Activated CD8-positive, alpha-beta memory T cell treated with anti-CD3 and anti-CD28 coated beads, Interleukin-2, amount 50 U/mL, for 1 hour (primary cell): ENCODE measurements around the gene NT5E.

Experiments
- DNase-seq: peaks from one replicate; pipeline ENCODE4 v3.0.0-alpha.2; 2020; ENCODE audit errors: extremely low read depth

The NT5E gene

DNA sequence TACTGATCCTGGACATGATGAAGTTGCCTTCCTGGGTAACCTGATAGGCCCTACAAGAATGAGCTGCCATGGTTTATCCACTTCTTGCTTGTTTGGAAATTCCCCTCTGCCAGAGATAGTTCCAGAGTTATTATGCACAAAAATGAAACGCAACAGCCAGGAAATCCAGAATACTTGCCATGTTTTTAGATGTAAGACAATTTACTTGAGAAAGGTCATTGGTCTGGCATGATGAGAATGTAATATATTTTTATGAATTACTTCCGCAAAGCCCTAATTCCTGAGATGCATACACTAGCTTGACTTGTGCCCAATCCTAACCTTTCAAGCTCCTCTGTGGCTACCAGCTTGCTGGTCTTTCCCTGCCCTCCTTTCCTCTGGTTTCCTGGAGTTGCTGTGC lies 27.9 kb upstream of the NT5E start:
- no peak for DNase-seq

DNA sequence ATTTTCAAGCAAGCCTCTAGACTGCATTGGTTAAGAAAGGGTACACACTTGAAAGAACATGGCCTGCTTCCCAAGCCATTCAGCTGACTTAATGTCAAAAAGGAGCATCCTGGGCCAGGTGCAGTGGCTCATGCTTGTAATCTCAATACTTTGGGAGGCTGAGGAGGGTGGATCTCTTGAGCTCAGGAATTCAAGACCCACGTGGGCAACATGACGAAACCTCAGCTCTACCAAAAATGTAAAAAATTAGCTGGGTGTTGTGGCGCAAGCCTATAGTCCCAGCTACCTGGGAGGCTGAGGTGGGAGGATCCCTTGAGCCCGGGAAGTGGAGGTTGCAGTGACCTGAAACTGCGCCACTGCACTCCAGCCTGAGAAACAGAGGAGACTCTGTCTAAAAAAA lies 26.9 kb upstream of the NT5E start:
- no peak for DNase-seq

DNA sequence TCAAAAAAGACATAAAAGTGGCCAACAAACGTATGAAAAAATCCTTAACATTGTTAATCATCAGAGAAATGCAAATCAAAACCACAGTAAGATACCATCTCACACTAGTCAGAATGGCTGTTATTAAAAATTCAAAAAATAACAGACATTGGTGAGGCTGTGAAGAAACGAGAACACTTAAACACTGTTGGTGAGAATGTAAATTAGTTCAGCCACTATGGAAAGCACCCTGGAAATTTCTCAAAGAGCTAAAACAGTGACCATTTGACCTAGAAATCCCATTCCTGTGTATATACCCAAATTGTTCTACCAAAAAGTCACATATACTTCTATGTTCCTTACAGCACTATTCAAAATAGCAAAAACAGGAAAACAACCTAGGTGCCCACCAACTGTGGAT lies 24.9 kb upstream of the NT5E start:
- no peak for DNase-seq

DNA sequence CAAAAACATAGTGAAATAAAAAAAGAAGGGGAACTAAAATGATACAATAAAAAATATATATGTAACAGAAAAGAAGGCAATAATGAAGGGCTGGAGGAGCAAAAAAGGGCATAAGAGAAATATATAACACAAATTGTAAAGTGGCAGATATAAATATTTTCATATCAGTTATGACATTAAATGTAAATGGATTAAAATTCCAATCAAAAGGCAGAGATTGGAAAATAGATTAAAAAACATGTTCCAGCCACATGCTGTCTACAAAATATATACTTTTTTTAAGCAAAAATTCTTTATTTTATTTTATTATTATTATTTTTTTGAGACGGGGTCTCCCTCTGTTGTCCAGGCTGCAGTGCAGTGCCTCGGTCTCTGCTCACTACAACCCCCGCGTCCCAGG lies 23.9 kb upstream of the NT5E start:
- no peak for DNase-seq

DNA sequence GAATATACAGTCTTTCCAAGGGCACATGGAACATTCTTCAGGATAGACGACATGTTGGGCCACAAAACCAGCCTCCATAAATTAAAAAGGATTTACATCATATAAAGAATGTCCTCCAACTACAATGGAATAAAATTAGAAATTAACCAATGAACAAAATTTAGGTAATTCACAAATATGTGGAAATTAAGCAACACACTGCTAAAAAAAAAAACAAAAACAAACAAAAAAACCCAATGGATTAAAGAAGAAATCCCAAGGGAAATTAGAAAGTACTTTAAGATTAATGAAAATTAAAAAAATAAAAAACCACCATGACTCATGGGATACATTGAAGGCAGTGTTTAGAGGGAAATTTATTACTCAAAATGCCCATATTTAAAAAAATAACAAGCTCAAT lies 21.4 kb upstream of the NT5E start:
- DNase-seq, result no peak

DNA sequence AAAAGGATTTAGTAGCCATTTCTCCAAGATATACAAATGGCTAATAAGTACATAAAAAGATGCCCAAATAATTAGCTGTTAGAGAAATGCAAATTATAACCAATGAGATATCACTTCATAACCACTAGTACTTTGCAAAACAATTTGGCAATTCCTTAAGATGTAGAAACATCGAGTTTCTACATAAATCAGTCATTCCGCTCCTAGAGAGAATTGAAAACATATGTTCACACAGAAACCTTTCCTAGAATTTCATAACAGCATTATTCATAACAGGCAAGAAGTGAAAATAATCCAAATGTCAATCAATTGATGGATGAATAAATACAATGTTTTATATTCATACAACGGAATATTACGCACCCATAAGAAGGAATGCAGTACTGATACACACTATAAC lies 20.5 kb upstream of the NT5E start:
- no peak for DNase-seq

DNA sequence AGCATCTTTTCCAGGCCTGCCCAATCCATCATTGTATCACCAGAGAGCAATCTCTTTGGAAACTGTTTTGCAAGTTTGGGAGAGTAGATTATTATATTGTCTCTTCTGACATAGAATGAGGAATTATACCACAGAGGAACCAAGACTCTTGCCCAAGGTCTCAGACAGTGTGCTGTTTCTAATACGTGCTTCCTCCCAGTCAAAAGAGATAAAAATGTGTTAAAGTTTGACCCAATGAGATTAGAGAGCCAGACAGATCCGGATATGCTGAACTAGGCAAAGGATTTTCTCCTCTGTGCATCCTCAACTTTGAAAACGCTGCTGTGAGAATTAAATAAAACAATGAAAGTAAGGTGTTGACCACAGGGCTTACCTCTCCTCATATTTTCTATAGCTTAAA lies 18.6 kb upstream of the NT5E start:
- no peak for DNase-seq

DNA sequence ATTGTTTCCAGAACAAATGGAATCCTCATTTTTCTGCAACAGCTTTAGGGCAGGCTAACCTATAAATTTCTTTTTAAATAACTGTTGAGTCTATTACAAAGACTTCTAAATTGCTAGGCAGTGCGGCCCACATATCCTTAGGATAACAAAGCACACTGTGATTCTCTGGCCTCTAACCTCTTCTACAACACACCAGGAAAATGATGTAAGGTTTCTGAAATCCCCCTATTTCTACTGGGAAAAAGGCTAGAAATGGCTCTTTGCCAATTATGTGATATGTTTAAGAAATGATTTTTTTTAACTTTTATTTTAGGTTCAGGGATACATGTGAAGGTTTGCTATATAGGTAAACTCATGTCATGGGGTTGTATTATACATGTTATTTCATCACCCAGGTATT lies 17.3 kb upstream of the NT5E start:
- DNase-seq, result no peak

DNA sequence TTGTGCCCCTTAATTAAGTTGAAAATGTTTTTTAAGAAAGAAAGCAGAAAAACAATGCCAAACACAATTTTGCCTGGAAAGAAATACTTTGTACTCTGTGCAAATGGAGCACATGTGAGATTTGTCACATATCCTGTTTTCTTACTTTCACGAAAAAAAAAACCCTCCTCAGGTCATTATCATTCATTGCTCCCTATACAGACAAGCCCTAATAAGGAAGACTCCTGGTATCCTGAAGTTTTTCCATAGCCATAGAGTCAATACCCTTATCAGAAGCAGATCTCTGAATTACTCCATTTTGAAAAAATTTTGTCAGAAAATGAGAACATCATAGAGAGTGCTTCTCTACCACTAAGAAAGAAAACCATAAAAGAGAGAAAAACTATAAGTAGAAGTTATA lies 14.0 kb upstream of the NT5E start:
- DNase-seq, result no peak

DNA sequence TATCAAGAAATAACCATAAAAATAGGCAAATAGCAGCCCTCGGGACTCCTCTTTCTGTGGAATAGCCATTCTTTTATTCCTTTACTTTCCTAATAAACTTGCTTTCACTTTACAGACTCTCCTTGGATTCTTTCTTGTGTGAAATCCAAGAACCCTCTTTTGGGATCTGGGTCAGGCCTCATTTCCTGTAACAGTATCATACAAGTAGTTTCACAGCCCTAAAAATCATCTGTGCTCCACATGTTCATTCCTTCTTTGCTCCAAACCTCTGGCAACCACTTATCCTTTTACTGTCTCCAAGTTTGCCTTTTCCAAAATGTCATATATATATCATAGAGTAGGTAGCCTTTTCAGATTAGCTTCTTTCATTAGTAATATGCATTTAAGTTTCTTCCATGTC lies 13.5 kb upstream of the NT5E start:
- no peak for DNase-seq

DNA sequence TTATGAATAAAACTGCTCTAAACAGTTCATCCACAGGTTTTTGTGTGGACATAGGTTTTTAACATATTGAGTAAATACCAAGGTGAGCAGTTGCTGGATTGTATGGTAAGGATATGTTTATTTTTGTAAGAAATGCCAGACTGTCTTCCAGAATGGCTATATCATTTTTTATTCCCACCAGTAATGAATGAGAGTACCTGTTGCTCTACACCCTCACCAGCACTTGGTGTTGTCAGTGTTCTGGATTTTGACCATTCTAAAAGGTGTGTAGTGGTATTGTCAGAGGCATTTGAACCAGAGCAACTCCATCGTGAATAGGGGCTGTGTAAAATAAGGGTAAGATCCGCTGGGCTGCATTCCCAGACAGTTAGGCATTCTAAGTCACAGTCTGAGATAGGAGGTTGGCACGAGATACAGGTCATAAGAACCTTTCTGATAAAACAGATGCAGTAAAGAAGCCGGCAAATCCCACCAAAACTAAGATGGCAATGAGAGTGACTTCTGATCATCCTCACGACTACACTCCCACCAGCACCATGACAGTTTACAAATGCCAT lies 12.9 kb upstream of the NT5E start:
- DNase-seq, result no peak

DNA sequence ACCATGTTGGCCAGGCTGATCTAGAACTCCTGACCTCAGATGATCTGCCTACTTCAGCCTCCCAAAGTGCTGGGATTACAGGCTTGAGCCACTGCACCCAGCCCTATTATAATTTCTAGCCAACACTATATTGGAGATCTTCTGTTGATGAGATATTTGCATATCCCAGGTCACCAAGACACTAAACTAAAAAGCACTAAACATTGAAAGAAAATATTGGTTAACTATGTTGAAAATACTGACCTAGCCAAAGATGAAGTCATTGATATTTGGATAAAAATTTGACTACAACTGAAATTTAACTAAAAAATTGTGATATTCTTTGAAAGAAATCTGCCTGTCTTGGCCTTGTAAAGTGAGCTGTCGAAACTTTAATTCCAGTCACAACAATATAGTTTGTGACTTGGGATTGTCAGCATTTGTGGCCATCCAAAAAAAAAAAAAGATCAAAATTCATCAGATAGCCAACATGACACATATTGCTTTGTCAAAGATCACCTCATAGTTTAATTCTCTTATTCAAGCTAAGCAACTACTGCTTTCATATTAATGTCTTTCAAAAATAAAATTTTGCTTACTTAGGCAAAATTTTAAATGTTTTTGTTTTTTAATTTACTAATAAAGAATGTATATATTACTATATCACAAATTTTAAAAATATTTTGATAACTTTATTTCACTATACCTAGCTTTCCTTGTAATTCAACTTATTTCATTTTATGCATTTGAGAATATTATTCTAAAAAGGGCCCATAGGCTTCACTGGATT lies 6.3 kb upstream of the NT5E start:
- no peak for DNase-seq

DNA sequence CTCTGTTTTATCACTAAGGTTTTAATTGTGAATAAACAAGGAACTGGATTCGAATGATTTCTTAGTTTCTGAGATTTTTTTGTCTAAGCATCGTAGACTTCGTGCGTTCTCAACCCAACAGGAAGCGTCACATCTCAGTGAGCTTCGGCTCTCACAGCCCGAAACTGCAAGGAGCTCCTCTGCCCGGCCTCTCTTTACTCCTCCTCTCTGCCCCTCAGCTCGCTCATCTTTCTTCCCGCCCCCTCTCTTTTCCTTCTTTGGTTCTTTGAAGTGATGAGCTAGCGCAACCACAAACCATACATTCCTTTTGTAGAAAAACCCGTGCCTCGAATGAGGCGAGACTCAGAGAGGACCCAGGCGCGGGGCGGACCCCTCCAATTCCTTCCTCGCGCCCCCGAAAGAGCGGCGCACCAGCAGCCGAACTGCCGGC lies 480 bp upstream of the NT5E start:
- DNase-seq, result peak; percentile 49

DNA sequence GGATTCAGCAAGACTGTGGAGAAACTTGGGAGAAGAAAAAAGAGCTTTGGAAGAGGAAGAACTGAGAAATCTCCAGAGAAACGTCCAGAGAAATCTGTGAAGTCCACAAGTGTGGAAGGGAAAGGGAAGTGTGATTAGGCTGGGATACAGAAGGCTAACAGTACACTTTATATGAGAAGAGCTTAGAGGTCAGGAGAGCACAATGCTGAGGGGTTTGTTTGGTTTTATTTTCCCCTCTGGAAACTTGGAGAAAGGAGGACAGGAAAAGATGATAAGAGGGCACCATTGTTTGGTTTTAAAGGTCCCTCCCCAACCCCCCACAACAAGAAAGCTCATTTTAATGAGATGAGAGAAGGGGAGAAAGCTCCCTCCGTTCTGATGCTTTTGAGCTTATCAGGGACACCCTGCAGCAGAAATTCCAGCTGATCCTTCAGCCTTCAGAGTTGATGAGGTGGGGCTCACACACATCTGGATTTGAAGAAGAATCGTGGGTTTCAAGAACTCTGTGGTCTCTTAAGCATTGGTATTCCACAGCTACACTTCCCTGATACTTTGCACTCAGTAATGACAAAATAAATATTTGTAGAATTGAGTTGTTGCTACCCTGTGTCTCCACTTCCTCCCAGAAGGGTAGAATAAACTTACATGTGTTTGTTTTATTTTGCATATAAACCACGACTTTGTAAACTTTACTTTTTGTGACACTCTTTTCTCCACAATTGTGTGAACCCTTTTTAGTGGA lies 1.9 kb downstream of the NT5E start:
- no peak for DNase-seq

DNA sequence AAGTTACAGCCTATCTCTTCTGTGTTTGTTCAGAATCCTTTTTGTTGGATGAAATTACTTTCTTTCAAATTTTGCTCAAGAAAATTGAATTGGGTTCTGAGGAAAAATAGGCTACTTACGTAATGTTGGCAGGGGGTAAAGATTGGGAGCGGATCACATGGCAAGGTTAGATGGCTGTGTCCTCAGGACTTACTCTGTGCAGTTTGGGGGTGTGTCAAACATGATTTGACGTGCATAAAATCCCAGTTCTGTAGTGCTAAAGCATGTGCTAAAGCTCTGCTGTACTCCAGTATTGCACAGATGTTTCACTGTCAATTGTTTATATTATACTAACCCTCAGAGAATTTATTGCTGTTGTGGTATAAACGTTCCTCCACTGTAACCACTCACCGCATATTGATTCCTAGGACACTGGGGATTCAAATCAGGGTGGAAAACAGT lies 2.6 kb downstream of the NT5E start:
- DNase-seq, result no peak

DNA sequence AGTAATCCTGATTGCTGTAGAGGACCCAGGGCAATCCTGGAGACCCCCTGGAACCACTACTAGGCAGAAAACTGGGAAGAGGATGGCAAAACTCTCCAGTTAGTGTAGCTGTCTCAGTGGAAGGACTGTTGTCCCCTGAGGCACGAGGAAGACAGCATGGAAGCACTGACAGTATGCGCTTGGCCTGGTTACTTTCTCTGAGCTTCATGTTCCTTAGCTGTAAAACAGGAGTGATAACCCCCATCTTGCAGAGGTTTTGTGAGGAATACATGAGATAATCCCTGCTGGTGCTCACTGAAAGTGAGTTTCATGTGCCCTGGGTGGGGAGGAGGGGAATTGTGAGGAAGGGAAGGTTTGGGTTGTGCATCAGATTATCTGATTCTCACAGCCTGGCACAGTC lies 3.2 kb downstream of the NT5E start:
- DNase-seq, result no peak

DNA sequence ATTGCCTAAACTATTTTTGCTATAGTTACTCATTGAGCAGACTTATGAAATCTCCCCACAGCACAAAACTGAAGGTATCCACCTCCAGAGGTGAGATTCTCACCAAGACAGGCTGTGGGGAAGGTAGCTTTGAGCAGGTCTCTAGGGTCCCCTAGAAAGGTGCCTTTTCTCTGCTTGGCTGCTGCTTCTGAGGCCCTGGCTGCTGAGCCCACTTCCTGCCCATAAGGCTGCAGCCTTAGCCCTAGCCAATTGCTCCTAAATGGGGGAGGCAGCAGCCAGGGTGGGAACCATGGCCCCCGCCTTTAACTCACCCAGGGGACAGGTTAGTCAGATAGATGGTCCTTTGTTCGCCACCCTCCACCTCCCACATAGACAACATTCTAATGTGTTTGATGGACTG lies 3.6 kb downstream of the NT5E start:
- no peak for DNase-seq

DNA sequence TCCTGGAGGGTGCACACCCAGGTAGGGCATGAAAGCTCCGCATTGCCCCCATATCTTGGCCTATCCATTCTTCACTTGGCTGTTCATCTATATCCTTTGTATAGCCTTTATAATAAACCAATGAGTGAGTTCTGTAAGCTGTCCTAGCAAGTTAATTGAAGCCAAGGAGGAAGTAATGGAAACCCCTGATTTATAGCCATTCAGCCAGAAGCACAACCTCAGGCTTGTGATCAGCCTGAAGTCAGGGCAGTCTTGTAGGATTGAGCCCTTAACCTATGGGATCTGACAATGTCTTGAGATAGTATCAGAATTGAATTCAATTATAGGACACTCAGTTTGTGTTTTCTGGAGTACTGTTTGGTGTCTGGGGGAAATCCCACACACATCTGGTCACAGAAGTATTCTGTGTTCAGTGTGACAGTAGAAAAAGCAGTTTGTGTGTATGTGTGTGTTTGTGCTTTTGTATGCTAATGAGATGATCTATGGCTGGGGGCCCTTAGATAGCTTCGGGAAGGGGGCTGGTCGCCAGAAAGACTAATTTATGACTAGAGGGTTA lies 5.7 kb downstream of the NT5E start:
- DNase-seq, result no peak

DNA sequence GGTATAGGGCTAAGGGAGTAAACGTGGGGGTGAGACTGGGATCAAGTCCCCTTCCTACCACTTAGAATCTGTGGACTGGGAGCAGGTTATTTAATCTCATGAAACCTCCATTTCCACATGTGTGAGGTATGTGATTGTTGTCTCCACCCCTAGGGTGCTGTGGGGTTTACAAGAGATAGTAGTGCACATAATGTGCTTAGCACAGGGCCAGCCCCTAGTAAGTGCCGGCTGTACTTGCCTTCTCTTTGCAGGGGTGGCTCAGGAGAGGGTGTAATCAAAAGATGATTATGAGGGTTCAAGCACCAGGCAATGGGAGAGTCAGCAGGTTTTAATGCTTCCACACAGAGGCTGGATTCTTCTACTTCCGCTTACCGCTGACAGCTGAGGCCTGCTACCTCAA lies 6.9 kb downstream of the NT5E start:
- no peak for DNase-seq

DNA sequence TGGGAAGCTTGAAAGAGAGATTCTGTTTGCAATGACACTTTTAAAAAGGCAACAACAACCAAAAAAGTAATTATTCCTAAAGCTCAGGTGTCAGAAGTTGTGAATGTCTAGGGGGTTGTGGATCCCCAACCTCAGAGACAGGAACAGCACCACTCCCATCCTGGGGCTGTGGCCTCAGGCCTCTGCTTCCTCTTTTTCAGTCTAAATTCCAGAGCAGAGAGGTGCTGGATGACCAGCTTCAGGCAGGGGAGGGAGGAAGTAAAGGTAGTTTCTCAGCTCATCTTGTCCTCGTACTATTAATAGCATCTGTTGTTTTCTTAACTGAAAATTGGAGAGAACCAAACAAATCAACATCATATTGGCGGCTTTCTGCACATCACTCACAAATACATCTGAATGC lies 8.3 kb downstream of the NT5E start:
- no peak for DNase-seq

DNA sequence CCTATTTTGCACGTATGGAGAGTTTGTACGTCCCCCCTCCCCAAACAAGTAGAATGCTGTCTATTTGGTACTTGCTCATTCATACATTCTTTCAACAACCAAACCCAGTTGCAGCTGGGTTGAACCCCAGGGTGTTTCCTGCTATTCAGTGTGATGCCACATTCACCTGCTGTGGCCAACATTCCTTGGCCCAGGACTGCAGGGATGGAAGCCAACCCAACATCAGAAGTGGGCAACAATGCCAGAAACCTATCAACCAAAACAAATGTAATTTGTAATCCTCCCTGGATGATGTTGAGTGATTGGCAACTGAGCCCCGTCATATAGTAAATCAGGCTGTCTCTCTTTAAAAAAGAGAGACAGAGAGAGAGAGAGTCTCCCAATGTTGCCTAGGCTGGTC lies 8.9 kb downstream of the NT5E start:
- DNase-seq, result no peak

DNA sequence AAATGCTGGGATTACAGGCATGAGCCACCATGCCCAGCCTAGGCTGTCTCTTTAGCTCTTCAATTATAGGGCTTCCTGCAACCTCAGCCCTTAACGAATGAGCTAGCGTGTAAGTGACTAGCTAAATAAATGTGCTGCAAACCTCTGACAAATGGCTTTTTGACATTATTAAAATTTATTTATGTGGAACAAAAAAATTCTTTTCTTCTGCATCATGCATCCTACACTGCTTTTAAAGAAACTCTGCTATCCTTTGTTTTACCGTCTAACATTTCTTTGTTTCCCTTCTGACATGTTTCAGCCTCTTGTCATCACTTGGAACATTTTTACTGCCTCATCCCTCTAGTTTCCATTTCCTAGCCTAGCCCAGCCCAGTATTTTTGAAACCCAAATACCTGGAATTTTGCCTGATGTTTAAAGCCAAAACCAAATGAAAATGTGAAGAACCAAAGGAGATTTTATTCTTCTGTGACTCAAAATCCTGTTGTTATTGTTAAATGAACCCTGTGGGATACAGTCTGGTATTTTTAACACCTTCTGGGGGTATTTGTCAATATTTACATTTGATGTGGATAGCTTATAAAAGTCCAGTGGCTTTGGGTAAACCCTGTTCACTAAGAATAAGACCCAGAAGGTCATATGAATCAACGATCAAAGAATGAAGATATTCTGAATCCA lies 9.5 kb downstream of the NT5E start:
- no peak for DNase-seq
